ENCODE results near the gene TPSD1. TPM values are rescaled to one million over a fixed set of nuclear protein-coding genes. Genes with fewer than 3 reads are reported as not detected.

The TPSD1 gene
- total and polyA plus RNA-seq, 9 of the 15 experiments (the other 6 are each of a cell fraction or from before 2014, with no cell fraction given) = not detected

DNA sequence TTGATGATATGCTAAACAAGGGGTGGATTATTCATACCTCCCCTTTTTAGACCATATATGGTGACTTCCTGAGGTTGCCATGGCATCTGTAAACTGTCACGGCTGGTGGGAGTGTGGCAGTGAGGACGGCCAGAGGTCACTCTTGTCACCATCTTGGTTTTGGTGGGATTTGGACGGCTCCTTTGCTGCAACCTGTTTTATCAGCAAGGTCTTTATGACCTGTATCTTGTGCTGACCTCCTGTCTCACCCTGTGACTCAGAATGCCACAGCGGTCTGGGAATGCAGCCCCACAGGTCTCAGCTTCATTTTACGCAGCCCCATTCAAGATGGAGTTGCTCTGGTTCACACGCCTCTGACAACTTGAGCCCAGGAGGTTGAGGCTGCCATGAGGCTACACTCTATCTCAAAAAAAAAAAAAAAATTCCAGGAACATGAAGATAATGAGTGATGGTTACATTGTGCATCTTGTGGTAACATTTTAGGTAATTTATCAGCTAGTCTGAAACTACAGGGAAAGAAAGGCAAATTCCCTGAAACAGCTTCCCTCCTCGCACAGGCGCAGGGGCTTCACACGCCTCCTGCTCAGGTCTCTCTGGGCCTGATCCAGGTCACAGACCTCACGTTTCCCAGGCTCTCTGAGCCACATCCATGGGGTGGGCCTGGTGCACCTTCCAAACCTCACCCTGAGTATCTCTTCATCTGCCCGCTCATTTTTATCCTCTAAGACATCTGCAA is 38.2 kb downstream of the TPSD1 start (continued):
- TF ChIP-seq SMARCA5 (IDR thresholded peaks at IDR 0.05) (no peak), BHLHE40 (IDR thresholded peaks at IDR 0.05; ENCODE audit: low read length) (no peak; the same call in 1 of the 2 replicates), ZNF79 (CRISPR knock-in tag; IDR thresholded peaks at IDR 0.05; ENCODE audit: low read depth) (peak; percentile 96), PHF21A (IDR thresholded peaks at IDR 0.05; ENCODE audit: borderline replicate concordance, low read depth) (no peak), ZNF140 (CRISPR knock-in tag; IDR thresholded peaks at IDR 0.05) (peak; percentile 95), ZNF395 (CRISPR knock-in tag; IDR thresholded peaks at IDR 0.05) (peak; percentile 100), FUS (optimal IDR thresholded peaks at IDR 0.05; ENCODE audit: low read depth, low read length) (no peak), NFIC (IDR thresholded peaks at IDR 0.05) (no peak), ASH1L (IDR thresholded peaks at IDR 0.05; ENCODE audit: borderline replicate concordance, low read depth, partially characterized antibody) (no peak), ZNF184 (CRISPR knock-in tag; IDR thresholded peaks at IDR 0.05) (no peak), ETV5 (CRISPR knock-in tag; IDR thresholded peaks at IDR 0.05; ENCODE audit: low read depth) (no peak), THRA (IDR thresholded peaks at IDR 0.05) (no peak), MAFG (tag; conservative IDR thresholded peaks at IDR 0.05) (peak; percentile 80), POLR2G (IDR thresholded peaks at IDR 0.05; ENCODE audit: low read depth, low read length) (no peak), ZSCAN29 (IDR thresholded peaks at IDR 0.05) (no peak), NR2C2 (CRISPR knock-in tag; IDR thresholded peaks at IDR 0.05) (no peak; the same call in none of the 2 replicates), NR2C2 (tag; IDR thresholded peaks at IDR 0.05) (peak; percentile 92), TRIM28 (IDR thresholded peaks at IDR 0.05) (no peak), CBX1 (IDR thresholded peaks at IDR 0.05; ENCODE audit: low read depth) (no peak), GABPB1 (CRISPR knock-in tag; IDR thresholded peaks at IDR 0.05) (no peak), ZBTB17 (CRISPR knock-in tag; IDR thresholded peaks at IDR 0.05) (peak; percentile 95), DIDO1 (tag; IDR thresholded peaks at IDR 0.05; ENCODE audit: low read depth) (peak; percentile 99)
- TF ChIP-seq, protein P1, sequence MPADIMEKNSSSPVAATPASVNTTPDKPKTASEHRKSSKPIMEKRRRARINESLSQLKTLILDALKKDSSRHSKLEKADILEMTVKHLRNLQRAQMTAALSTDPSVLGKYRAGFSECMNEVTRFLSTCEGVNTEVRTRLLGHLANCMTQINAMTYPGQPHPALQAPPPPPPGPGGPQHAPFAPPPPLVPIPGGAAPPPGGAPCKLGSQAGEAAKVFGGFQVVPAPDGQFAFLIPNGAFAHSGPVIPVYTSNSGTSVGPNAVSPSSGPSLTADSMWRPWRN (IDR thresholded peaks at IDR 0.05; ENCODE audit: low read depth) = no peak
- TF ChIP-seq, protein P2, sequence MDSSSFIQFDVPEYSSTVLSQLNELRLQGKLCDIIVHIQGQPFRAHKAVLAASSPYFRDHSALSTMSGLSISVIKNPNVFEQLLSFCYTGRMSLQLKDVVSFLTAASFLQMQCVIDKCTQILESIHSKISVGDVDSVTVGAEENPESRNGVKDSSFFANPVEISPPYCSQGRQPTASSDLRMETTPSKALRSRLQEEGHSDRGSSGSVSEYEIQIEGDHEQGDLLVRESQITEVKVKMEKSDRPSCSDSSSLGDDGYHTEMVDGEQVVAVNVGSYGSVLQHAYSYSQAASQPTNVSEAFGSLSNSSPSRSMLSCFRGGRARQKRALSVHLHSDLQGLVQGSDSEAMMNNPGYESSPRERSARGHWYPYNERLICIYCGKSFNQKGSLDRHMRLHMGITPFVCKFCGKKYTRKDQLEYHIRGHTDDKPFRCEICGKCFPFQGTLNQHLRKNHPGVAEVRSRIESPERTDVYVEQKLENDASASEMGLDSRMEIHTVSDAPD (CRISPR knock-in tag; IDR thresholded peaks at IDR 0.05) = peak; percentile 97
- TF ChIP-seq, protein P3, sequence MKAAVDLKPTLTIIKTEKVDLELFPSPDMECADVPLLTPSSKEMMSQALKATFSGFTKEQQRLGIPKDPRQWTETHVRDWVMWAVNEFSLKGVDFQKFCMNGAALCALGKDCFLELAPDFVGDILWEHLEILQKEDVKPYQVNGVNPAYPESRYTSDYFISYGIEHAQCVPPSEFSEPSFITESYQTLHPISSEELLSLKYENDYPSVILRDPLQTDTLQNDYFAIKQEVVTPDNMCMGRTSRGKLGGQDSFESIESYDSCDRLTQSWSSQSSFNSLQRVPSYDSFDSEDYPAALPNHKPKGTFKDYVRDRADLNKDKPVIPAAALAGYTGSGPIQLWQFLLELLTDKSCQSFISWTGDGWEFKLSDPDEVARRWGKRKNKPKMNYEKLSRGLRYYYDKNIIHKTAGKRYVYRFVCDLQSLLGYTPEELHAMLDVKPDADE (conservative IDR thresholded peaks at IDR 0.05; ENCODE audit: control insufficient read depth, low read depth, low read length) = no peak
